ENCODE results near the gene RAB3B.

GRCh38 chr1:51863384-51863783 is 127.1 kb downstream of the RAB3B start:
- TF ChIP-seq POLR2A (IDR thresholded peaks at IDR 0.05), result no peak
- no peak for TF ChIP-seq CTCF (IDR thresholded peaks at IDR 0.05)
- TF ChIP-seq EP300 (IDR thresholded peaks at IDR 0.05; ENCODE audit: low read depth), result no peak

All from transverse colon (tissue), 3 donors.